A673 (cell line): ENCODE results near the gene NDUFS3. TPM values are rescaled to one million over a fixed set of nuclear protein-coding genes. Genes with fewer than 3 reads are reported as not detected.

Source experiments
- BruUV-seq: library from RNA; stranded (reverse); fragments of 400-500 nt; replicated peaks from 2 replicates; lab custom pipeline; 2021; lab: Mats Ljungman, UMichigan
- CTCF ChIA-PET: fragments of 300-600 bp; sonication (Branson Sonifier 250); formaldehyde crosslinking; loops from one replicate; lab custom pipeline; 2022; ENCODE audit warnings: antibody characterized with exemption; lab: Charles Lee
- POLR2A ChIA-PET: fragments of 300-600 bp; sonication (Branson Sonifier 250); formaldehyde crosslinking; loops from one replicate; lab custom pipeline; 2022; ENCODE audit warnings: antibody characterized with exemption; ENCODE audit not compliant: low non-redundant PET; lab: Charles Lee
- DNase-seq: peaks from one replicate; pipeline ENCODE4 v3.0.0-alpha.2; 2015; ENCODE audit warnings: low spot score
- H3K27ac ChIP-seq: fragments of 200-600 bp; sonication (generic); 2 replicates; pipeline ENCODE4 v1.5.1; 2016; ENCODE audit warnings: mixed run types, low read depth, mild to moderate bottlenecking, mixed read lengths, antibody characterized with exemption, low read length; ENCODE audit not compliant: poor library complexity, severe bottlenecking
- H3K27me3 ChIP-seq: fragments of 200-600 bp; sonication (generic); replicated peaks from 2 replicates; pipeline ENCODE4 v1.6.1; 2017; ENCODE audit warnings: mixed run types, low read depth, mild to moderate bottlenecking, mixed read lengths, antibody characterized with exemption, low read length; ENCODE audit not compliant: insufficient read depth, poor library complexity
- H3K36me3 ChIP-seq: fragments of 200-600 bp; sonication (generic); 2 replicates; pipeline ENCODE4 v1.6.1; 2016; ENCODE audit warnings: mixed run types, mild to moderate bottlenecking, mixed read lengths, antibody characterized with exemption, low read length; ENCODE audit not compliant: insufficient read depth, poor library complexity, severe bottlenecking
- H3K4me1 ChIP-seq: fragments of 200-600 bp; sonication (generic); 2 replicates; pipeline ENCODE4 v1.6.1; 2017; ENCODE audit warnings: mixed run types, mild to moderate bottlenecking, mixed read lengths, antibody characterized with exemption, low read length; ENCODE audit not compliant: insufficient read depth, poor library complexity, severe bottlenecking
- H3K4me3 ChIP-seq: fragments of 200-600 bp; sonication (generic); 2 replicates; pipeline ENCODE4 v1.5.1; 2016; ENCODE audit warnings: low read depth, mixed run types, mild to moderate bottlenecking, mixed read lengths, low read length; ENCODE audit not compliant: poor library complexity, severe bottlenecking
- H3K9me3 ChIP-seq: fragments of 200-600 bp; sonication (generic); 2 replicates; pipeline ENCODE4 v1.6.1; 2016; ENCODE audit warnings: mixed run types, low read depth, mild to moderate bottlenecking, mixed read lengths, antibody characterized with exemption, low read length; ENCODE audit not compliant: poor library complexity, severe bottlenecking
- EZH2 ChIP-seq: fragments of 200-600 bp; sonication (generic); IDR thresholded peaks from 2 replicates; pipeline ENCODE4 v1.6.1; 2017; ENCODE audit warnings: borderline replicate concordance, low read depth, mild to moderate bottlenecking, mixed read lengths, antibody characterized with exemption, low read length; ENCODE audit not compliant: poor library complexity, severe bottlenecking
- intact Hi-C: fragments of 100-400 bp; cut with micrococcal nuclease; formaldehyde crosslinking; loops from one replicate; pipeline ENCODE4 v1.10.0; 2022; ENCODE audit not compliant: unreplicated experiment
- total RNA-seq: library from RNA; stranded (reverse); gene quantifications from 2 replicates; pipeline ENCODE4 v1.2.3, GENCODE V29; 2021
- TF ChIP-seq, protein P1 (sequence below): fragments of 300-800, 200-600 bp; sonication (generic); conservative IDR thresholded peaks from 2 replicates; pipeline ENCODE4 v1.5.1; 2017; ENCODE audit warnings: low read depth, mild to moderate bottlenecking, antibody characterized with exemption, low read length, moderate library complexity, mixed read lengths

The NDUFS3 gene
- total RNA-seq, 1 experiment from 2014 or later = 444 TPM

DNA sequence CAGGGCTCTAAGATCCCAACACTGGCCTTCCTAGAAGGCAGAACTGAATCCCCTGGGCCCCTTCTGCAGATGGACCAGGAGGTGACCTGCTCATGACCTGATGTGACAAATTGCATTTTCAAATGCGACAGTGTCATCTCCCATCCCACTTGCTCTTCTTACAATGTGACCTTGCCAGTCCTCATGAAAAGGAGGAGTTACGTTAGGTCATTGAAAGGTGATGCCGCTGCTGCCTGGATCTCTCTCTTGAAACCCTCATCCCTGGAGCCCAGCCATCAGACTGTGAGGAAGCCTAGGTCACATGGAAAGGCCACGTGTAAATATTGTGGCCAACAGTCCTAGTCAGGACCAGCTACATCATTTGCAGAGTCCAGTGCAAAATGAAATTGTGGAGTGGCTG lies 21.0 kb downstream of the NDUFS3 start:
- Histone ChIP-seq H3K27me3 (peaks cover 7% of the 10 kb centered on the region), H3K4me1 (peaks cover 10% of the 10 kb centered on the region), H3K27ac (no peak overlapping the region), H3K36me3 (no peaks in the 10 kb centered on the region), H3K9me3 (no peaks in the 10 kb centered on the region), H3K4me3 (no peak overlapping the region)
- no peak for DNase-seq
- no TSS peak for BruUV-seq
- TF ChIP-seq, protein P1, sequence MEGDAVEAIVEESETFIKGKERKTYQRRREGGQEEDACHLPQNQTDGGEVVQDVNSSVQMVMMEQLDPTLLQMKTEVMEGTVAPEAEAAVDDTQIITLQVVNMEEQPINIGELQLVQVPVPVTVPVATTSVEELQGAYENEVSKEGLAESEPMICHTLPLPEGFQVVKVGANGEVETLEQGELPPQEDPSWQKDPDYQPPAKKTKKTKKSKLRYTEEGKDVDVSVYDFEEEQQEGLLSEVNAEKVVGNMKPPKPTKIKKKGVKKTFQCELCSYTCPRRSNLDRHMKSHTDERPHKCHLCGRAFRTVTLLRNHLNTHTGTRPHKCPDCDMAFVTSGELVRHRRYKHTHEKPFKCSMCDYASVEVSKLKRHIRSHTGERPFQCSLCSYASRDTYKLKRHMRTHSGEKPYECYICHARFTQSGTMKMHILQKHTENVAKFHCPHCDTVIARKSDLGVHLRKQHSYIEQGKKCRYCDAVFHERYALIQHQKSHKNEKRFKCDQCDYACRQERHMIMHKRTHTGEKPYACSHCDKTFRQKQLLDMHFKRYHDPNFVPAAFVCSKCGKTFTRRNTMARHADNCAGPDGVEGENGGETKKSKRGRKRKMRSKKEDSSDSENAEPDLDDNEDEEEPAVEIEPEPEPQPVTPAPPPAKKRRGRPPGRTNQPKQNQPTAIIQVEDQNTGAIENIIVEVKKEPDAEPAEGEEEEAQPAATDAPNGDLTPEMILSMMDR = no peak
- no peak for TF ChIP-seq EZH2
- intact Hi-C loops = no loop called here
- POLR2A ChIA-PET = no interaction called here
- CTCF ChIA-PET = no interaction called here

DNA sequence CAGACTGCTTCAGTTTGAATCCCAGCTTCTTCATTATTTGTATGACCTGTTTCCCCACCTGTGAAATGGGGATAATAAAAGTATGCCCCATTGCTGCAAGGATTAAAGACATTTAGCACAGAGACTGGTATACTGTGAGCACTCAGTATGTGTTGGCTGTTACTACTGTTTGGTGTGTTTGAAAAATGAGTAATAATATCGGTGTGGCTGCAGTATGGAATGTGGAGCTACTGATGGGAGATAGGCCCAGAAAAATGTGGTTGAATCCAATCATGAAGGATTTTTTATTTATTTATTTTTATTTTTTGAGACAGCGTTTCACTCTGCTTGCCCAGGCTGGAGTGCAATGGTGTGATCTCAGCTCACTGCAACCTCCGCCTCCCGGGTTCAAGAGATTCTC lies 24.4 kb downstream of the NDUFS3 start:
- intact Hi-C loops = no loop called here
- Histone ChIP-seq H3K27ac (no peak overlapping the region), H3K9me3 (no peaks in the 10 kb centered on the region), H3K4me1 (peaks cover 10% of the 10 kb centered on the region), H3K4me3 (no peak overlapping the region), H3K36me3 (no peaks in the 10 kb centered on the region), H3K27me3 (no peaks in the 10 kb centered on the region)
- no peak for DNase-seq
- TF ChIP-seq, protein P1 = no peak
- TF ChIP-seq EZH2 = no peak
- CTCF ChIA-PET = no interaction called here
- POLR2A ChIA-PET = no interaction called here
- no TSS peak for BruUV-seq

DNA sequence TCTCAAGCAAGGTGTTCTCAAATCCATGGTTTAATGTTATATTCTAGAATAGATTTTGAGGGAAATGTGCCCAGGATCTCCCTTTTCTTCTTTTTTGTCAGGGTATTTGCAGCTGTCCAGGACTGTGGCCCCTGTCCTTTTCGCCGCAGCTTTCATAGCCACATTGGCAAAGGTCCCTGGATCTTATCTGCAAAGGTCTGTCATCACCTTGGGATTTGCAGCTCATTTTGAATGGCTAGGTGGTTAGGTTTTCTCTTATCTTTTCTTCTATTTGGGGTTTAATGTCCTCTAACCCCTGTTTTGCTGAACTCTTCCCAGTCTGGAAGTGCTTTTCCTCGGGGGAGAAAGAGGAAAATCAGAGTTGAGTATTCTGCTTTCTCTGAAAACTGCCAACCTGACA lies 27.0 kb downstream of the NDUFS3 start:
- H3K9me3 ChIP-seq = no peaks in the 10 kb centered on the region
- ChIA-PET POLR2A (interaction anchor here (0.6 kb wide), 1 partner anchor 51 kb away, joined by 3 read pairs; no protein-coding TSS in a partner anchor), CTCF (interaction anchor here (0.7 kb wide), 1 partner anchor 45 kb away, joined by 3 read pairs; no protein-coding TSS in a partner anchor)
- intact Hi-C loops = no loop called here
- TF ChIP-seq, protein P1 = no peak
- TF ChIP-seq EZH2 = no peak
- no peak overlapping the region for H3K27ac ChIP-seq
- H3K36me3 ChIP-seq = no peaks in the 10 kb centered on the region
- no peak overlapping the region for H3K4me3 ChIP-seq
- no peaks in the 10 kb centered on the region for H3K27me3 ChIP-seq
- no peaks in the 10 kb centered on the region for H3K4me1 ChIP-seq
- no TSS peak for BruUV-seq
- DNase-seq = no peak
